Right lung (tissue), 5 donors: ENCODE measurements around the gene OPN3. TPM values are rescaled to one million over a fixed set of nuclear protein-coding genes. Genes with fewer than 3 reads are reported as not detected.

Experiments used
- DNase-seq, 2 donors: peaks; one replicate each; pipeline ENCODE4 v3.0.0-alpha.2; 2013
- polyA plus RNA-seq, 5 donors: library from polyadenylated mRNA; unstranded; fragments of 120-200 nt; gene quantifications; one replicate each; pipeline versions ENCODE4 v1.2.1 to v1.2.3, GENCODE V29; 2013; ENCODE audit warnings: inconsistent platforms in 1 of 5, low replicate concordance in 1 of 5; ENCODE audit not compliant: insufficient read length in 5 of 5, insufficient read depth in 1 of 5

Gene OPN3
- polyA plus RNA-seq, 5 donors: 19.4 to 28.5 (median 25.9) TPM

DNA sequence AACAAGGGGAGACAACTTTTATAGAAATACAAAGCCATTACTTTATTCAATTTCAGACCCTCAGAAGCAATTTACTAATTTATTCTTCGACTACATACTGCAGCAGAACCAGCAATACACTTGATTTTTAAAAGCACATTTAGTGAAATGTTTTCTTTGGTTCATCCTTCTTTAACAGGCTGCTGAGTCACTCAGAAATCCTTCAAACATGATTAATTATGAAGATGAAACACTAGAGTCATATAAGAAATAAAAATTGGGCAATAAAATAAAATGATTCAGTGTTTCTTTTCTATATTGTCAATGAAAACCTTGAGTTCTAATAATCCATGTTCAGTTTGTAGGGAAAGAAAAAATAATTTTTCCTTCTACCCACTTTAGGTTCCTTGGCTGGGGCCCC lies 47.0 kb downstream of the OPN3 start:
- no peak for DNase-seq

- no peak for DNase-seq
Observed at GRCh38 chr1:241592273-241592958, 47.8 kb downstream of the OPN3 start.

DNA sequence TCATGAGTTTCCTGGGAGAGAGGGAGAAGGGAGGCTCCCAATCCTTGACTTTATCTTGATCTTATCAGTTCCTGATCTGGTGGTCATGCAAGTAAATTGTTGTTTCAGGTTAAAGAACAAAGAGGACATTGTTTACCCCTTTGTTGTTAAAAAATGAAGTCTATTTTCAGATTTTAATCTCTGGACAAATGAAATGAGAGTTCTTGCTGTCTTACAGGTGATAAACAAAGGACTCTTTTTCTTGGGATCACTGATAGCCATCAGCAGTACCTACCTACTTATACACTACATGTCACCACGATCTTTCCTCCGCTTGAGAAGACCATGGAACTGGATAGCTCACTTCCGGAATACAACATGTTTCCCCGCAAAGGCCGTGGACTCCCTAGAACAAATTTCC lies 48.4 kb downstream of the OPN3 start:
- DNase-seq: no peak

GRCh38 chr1:241591317-241591716 lies 48.9 kb downstream of the OPN3 start:
- no peak for DNase-seq

DNA sequence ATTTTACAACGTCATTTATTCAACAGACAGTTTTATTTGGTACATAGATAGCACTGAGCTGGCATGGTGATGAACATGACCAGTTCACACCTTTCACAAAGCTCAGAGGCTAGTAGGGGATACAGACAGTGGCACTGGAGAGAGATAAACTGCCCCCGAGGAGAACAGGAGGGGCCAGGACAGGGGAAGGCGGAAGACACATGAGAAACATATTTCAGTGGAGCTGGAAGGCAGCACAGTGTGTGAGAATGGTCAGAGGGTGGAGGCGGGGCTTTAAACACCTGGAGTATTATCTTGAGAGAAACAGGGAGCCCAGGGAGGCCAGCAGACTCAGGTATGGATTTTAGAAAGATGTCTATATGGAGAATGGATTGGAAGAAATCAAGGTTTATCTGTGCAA lies 49.5 kb downstream of the OPN3 start:
- DNase-seq: no peak

DNA sequence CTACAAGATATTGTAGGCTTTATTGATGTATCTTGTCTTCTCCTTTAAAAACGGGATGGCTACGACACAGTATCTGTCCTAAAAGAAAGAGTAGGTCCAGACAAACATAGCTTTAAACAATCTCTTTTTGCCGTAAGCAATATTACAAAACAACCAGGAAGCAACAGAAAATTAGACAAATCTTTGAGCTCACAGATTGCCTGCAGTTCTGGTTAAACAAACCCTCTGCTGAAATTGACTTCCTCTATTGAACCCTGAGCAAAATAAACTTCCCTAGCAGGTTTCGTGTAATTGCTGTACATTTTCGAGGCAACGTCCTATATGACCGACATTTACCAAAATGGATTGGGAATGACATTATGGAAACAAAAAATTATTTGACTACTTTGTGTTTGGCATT lies 50.6 kb downstream of the OPN3 start:
- DNase-seq: no peak

DNA sequence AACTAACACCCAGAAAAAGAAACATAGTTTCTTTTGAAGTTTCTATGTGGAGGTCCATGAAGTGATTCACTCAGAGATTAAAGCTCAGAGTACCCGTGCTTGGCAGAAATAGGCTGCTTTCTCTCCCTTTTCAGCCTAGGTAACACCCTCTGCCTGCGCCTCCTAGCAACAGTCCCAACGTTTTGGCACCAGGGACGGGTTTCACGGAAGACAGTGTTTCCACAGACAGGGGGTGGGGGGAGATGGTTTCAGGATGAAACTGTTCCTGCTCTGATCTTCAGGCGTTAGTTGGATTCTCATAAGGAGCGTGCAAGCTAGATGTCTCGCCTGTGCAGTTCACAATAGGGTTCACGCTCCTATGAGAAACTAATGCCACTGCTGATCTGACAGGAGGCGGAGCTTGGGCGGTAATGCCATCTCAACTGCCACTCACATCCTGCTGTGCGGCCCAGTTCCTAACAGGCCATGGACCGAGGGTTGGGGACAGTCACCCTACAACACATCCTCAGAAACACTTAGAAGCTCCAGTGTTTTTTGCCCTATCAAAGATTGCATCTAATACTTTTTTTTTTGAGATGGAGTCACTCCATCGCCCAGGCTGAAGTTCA lies 53.2 kb downstream of the OPN3 start:
- no peak for DNase-seq

DNA sequence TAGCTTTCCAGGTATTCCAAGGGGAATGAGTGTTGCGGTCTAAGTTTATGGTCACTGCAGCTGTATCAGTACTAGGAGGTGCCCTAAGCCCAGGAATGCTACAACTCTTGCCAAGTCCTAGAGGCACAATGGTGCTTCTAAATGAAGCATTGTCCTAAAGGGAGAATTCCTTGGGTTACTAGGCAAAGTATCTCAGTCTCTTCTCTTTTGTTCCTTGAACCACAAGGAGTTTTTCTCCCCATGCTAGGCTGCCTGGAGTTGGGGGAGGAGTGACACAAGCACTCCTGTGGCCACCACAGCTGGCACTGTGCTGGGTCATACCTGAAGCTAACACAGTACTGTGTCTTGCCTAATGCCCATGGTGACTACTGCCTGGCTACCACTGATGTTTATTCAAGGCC lies 57.2 kb downstream of the OPN3 start:
- no peak for DNase-seq

DNA sequence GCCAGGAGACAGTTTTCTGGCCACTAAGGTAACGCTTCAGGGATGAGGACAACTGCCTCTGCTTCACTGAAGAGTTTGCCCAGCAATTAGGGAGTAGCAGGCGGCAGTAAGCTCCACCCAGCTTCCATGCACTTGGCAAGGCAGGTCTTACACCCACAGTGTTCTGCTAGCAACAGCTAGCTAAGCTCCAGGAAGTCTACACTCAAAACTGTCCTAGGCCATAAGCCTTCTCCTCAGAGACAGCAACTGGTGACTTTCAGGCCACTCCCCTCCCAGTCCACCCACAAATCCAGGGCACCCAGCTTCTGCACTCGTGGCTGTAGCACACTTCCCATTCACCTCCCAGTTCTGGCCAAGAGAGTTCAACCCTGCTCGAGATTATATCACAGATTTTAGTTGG lies 60.7 kb downstream of the OPN3 start:
- DNase-seq: no peak

DNA sequence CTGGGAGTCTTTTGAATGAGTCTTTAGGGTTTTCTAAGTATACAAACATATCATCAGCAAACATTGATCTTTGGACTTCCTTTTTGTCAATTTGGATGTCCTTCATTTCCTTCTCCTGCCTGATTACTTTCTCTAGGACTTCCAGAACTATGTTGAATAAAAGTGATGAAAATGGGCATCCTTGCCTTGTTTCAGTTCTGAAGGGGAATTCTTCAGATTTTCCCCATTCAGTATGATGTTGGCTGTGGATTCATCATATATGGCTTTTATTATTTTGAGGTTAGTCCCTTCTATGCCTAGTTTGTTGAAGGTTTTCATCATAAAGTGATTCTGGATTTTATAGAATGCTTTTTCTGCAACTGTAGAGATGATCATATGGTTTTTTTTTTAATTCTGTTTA lies 66.0 kb downstream of the OPN3 start:
- no peak for DNase-seq

DNA sequence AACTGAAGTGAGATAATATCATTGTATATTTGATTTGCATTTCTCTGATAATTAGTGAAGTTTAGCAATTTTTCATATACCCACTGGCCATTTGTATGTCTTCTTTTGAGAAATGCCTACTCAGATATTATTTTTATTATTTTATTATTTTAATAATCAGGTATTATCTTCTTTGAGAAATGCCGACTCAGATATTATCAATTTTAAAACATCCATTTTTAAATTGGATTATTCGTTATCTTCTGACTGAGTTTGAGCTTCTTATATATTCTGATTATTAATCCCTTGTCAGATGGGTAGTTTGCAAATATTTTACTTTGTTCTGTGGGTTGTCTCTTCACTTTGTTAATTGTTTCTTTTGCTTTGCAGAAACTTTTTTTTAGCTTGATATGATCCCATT lies 70.3 kb downstream of the OPN3 start:
- DNase-seq: no peak

GRCh38 chr1:241560849-241561187 lies 79.4 kb downstream of the OPN3 start:
- DNase-seq: no peak

- DNase-seq: no peak
Observed at GRCh38 chr1:241560146-241560848, 79.9 kb downstream of the OPN3 start.

DNA sequence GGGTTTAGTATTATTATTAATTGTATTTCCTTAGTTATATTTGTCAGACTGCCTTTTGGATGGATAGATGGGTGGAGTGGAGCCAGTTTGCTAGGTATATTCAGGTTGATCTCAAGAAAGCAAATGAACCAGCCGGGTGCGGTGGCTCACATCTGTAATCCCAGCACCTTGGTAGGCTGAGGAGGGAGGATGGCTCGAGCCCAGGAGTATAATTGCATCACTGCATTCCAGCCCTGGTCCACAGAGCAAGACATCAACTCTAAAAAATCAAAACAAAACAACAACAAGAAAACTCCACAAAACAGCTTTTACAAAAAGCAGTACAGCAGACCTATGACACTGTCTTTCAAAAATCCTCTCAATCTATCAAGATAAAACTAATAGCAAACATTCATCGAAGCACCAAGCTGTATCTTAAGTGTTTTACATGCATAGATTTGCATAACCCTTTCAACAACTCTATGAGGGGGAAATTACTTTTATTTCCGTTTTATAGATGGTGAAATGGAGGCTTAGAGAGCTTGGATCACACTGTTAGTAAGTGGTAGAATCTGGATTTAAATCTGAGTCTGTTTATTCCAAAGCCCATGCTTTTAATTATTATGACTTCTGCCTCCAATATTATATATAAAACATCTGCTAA lies 82.5 kb downstream of the OPN3 start:
- DNase-seq: no peak

GRCh38 chr1:241557031-241557430 lies 83.1 kb downstream of the OPN3 start:
- DNase-seq: no peak

- no peak for DNase-seq
Observed at GRCh38 chr1:241555526-241555925, 84.6 kb downstream of the OPN3 start.

DNA sequence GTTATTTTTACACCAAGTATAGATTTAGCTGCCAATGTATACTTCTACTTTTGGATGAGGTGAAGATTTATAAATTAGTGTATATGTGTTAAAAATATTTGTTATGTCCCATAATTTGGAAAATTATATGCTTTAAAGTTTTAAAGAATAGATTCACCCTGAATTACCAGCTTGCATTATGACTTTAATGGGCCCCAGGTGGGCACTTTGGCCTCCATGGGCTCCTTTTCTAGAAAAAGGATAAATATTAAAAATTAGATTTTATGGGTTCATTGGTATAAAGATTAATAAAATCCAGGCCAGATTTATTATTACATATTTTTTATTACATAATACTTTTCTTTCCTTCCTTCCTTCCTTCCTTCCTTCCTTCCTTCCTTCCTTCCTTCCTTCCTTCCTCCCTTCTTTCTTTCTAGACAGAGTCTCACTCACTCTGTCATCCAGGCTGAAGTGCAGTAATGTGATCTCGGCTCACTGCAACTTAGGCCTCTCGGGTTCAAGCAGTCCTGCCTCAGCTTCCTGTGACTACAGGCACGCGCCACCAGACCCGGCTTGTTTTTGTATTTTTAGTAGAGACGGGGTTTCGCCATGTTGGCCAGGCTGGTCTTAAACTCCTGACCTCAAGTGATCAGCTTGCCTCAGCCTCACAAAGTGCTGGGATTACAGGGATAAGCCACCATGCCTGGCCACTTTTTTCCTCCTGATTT lies 86.1 kb downstream of the OPN3 start:
- DNase-seq: no peak

DNA sequence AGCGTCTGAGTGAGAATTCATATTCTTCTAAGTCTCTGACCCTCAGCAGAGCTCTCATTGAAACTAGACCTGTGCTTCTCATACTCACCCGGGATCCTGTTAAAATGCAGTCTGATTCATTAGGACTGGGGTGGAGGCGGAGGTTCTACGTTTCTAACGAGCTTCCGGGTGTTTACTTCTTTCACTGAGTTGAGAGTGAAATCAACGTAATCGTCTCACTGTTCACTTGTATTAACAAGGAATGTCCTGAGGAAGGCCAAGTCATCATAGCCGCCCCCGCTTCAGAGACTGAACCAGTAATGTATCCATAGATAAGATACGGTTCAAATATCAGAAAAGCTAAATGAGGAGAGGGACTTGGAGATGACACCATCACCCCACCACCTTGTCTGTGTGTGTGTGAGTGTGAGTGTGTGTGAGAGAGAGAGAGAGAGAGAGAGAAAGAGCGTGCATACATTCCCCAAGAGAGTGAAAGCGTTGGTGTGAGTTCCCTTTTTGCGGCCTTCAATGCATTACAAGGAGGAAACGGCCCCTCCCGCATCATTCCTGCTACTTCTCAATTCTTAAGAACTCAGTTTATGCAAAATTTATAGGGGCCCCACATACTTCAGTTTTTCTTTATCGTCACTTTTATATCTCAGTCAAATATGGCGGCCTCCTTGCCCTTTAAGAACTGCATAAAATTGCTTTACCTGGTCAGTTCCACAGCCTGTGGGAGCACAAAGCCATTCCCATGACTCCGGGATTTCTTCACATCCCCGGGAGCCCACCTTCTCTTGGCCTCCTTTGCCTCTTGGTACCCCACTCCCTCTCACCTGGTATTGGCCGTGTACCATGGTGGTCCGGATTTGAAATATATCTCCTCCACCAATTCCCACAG lies 88.2 kb downstream of the OPN3 start:
- DNase-seq: no peak

GRCh38 chr1:241550318-241550717 lies 89.9 kb downstream of the OPN3 start:
- DNase-seq: no peak

- no peak for DNase-seq
Observed at GRCh38 chr1:241548008-241548407, 92.2 kb downstream of the OPN3 start.
